HG03280 (cell line): ENCODE data around the gene ELAVL1.

Experiments
- ATAC-seq: cut with Tn5 transposase; IDR thresholded peaks from one replicate; pipeline ENCODE4 v1.9.1; 2021; ENCODE audit warnings: mild to moderate bottlenecking, moderate library complexity; ENCODE audit not compliant: unreplicated experiment

The ELAVL1 gene

DNA sequence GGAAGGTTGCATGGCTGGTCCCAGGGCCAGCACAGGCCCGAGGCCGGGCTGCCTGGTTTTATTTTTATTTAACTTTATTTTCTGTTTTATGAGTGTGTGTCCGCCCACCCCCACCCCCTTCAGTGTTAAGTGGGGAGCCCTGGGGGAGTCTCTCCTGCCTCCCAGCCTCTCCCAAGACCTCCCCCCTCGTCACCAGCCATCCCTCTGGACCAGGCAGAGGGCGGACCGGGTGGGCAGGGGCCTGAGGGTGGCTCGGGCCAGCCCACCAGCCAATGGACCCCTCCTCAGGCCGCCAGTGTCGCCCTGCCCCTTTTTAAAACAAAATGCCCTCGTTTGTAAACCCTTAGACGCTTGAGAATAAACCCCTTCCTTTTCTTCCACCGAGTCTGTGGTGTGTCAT, 91.3 kb downstream of the ELAVL1 start:
- no peak for ATAC-seq

GRCh38 chr19:7913652-7914051, 91.8 kb downstream of the ELAVL1 start:
- no peak for ATAC-seq

DNA sequence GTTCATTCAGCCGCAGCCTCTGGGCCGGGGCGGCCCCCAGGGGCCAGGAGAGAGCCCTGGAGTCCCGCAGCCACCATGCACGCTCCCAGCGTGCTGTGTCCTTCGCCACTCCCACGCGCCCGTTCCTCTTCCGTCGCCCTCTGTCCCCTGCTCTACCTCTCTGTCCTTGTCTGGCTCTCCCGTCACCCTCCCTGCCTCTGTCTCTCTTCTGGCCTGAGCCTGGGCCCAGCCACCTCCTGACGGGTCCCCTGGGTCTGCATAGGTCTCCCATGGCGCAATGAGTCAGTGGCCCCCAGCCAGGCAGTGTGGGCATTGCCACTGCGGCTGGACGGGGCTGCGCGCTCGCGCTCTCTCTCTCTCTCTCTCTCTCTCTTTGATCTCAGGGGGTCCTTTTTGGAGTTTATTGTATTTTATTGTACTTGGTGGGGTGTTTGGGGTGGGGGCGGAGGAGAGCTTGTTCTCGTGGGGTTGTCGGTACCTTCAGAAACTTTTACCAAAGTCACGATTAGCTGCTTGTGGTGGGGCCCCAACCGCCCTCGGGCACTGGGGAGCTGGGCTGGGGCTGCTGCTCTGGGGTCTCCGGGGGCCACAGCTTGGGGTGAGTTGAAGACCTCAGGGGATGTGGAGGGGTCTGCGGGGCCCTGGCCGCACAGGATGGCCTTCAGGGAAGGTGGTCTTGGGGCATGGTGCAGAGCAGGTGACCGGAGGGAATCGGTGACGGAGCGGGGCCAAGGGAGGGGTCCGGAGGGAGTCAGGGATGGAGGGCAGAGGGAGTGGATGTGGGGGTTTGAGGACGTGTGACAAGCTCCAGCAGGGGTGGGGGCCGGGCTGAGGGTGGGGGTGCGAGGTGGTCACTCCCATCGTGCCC, 92.5 kb downstream of the ELAVL1 start:
- no peak for ATAC-seq

DNA sequence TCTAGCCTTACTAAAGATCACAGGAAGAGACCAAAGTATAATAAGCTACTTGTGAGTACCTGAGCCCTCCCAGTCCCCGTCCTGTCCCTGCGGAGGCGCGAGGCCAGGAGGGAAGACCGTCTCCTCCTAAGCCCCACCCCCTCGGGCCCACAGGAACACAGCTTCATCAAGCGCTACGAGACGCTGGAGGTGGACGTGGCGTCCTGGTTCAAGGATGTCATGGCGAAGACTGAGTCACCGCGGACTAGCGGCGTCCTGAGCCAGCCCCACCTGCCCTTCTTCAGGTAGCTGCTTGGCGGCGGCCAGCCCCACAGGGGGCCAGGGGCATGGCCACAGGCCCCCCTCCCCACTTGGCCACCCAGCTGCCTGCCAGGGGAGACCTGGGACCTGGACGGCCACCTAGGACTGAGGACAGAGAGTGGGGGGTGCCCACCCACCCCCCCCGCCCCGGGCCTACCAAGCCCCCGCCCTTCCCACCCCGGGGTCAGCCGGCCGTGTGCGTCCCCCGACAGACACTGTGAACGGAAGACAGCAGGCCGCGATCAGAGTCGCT, 93.2 kb downstream of the ELAVL1 start:
- ATAC-seq, result no peak

GRCh38 chr19:7911508-7912143, 93.8 kb downstream of the ELAVL1 start:
- no peak for ATAC-seq

- ATAC-seq, result no peak
Measured at GRCh38 chr19:7910321-7911161, 94.9 kb downstream of the ELAVL1 start.

GRCh38 chr19:7909471-7910067, 95.9 kb downstream of the ELAVL1 start:
- ATAC-seq, result no peak

GRCh38 chr19:7908742-7909461, 96.5 kb downstream of the ELAVL1 start:
- no peak for ATAC-seq
